Liver (tissue), 9 donors: Measurements from ENCODE around the gene DIP2A. TPM values are rescaled to one million over a fixed set of nuclear protein-coding genes. Genes with fewer than 3 reads are reported as not detected.

Experiments
- DNase-seq: peaks from one replicate; pipeline ENCODE4 v3.0.0-alpha.2; 2017; ENCODE audit warnings: low spot score
- H3K27ac ChIP-seq, 2 donors: one replicate each; pipeline ENCODE4 v1.7.0; 2013; ENCODE audit warnings: inconsistent platforms in 2 of 2, low read length in 2 of 2, control low read depth in 1 of 2, low read depth in 1 of 2, mild to moderate bottlenecking in 1 of 2
- H3K27me3 ChIP-seq, 4 donors: one replicate each; pipeline versions ENCODE4 v1.6.1 to v1.7.0; 2013; ENCODE audit warnings: low read length in 3 of 4, inconsistent platforms in 1 of 4, mild to moderate bottlenecking in 1 of 4, moderate library complexity in 1 of 4; ENCODE audit not compliant: control insufficient read depth in 4 of 4, insufficient read depth in 4 of 4
- H3K36me3 ChIP-seq, 4 donors: one replicate each; pipeline versions ENCODE4 v1.6.1 to v1.7.0; 2013; ENCODE audit warnings: low read length in 3 of 4, mild to moderate bottlenecking in 3 of 4, low read depth in 1 of 4, moderate library complexity in 1 of 4; ENCODE audit not compliant: control insufficient read depth in 4 of 4, insufficient read depth in 3 of 4
- H3K4me1 ChIP-seq, 4 donors: one replicate each; pipeline versions ENCODE4 v1.6.1 to v1.7.0; 2013; ENCODE audit warnings: low read length in 3 of 4, mild to moderate bottlenecking in 3 of 4, moderate library complexity in 1 of 4; ENCODE audit not compliant: control insufficient read depth in 4 of 4, insufficient read depth in 4 of 4
- H3K4me3 ChIP-seq, 3 donors: one replicate each; pipeline versions ENCODE4 v1.6.1 to v1.7.0; 2013; ENCODE audit warnings: low read length in 3 of 3, control low read depth in 1 of 3, low read depth in 1 of 3, mild to moderate bottlenecking in 1 of 3
- H3K9ac ChIP-seq, 2 donors: one replicate each; pipeline ENCODE4 v1.7.0; 2013; ENCODE audit warnings: low read length in 2 of 2, mild to moderate bottlenecking in 2 of 2, moderate library complexity in 2 of 2, control low read depth in 1 of 2, low read depth in 1 of 2
- H3K9me3 ChIP-seq, 4 donors: one replicate each; pipeline versions ENCODE4 v1.6.1 to v1.7.0; 2013; ENCODE audit warnings: low read length in 3 of 4; ENCODE audit not compliant: control insufficient read depth in 4 of 4
- CTCF ChIP-seq: fragments of 150-350 bp; IDR thresholded peaks from 2 replicates; pipeline ENCODE4 v1.5.1; 2017; ENCODE audit warnings: improper control_type of control experiment, low read depth, low read length; ENCODE audit not compliant: missing input control
- EGR1 ChIP-seq, 2 donors: IDR thresholded peaks; 2 replicates each; pipeline ENCODE4 v1.6.1; 2016 to 2018; ENCODE audit warnings: antibody characterized with exemption in 2 of 2, low read depth in 2 of 2
- FOXA1 ChIP-seq: IDR thresholded peaks from 2 replicates; pipeline ENCODE4 v1.6.1; 2016; ENCODE audit warnings: antibody characterized with exemption
- FOXA2 ChIP-seq: IDR thresholded peaks from 2 replicates; pipeline ENCODE4 v1.6.1; 2016; ENCODE audit warnings: antibody characterized with exemption
- GABPA ChIP-seq, 2 donors: IDR thresholded peaks in 1 of 2; conservative IDR thresholded peaks in 1 of 2; 2 replicates each; pipeline ENCODE4 v1.6.1; 2016; ENCODE audit warnings: antibody characterized with exemption in 2 of 2, mild to moderate bottlenecking in 1 of 2, moderate library complexity in 1 of 2
- HNF4A ChIP-seq, 2 donors: conservative IDR thresholded peaks; 2 replicates each; pipeline ENCODE4 v1.6.1; 2016; ENCODE audit warnings: antibody characterized with exemption in 2 of 2, mild to moderate bottlenecking in 2 of 2
- HNF4G ChIP-seq: IDR thresholded peaks from 2 replicates; pipeline ENCODE4 v1.6.1; 2016; ENCODE audit warnings: antibody characterized with exemption
- JUND ChIP-seq, 2 donors: IDR thresholded peaks; 2 replicates each; pipeline ENCODE4 v1.6.1; 2016; ENCODE audit warnings: antibody characterized with exemption in 2 of 2
- NR2F2 ChIP-seq: IDR thresholded peaks from 2 replicates; pipeline ENCODE4 v1.6.1; 2016; ENCODE audit warnings: antibody characterized with exemption
- RAD21 ChIP-seq, 2 donors: IDR thresholded peaks; 2 replicates each; pipeline ENCODE4 v1.6.1; 2016; ENCODE audit warnings: antibody characterized with exemption in 2 of 2, mild to moderate bottlenecking in 2 of 2
- REST ChIP-seq: IDR thresholded peaks from 2 replicates; pipeline ENCODE4 v1.6.1; 2016; ENCODE audit warnings: antibody characterized with exemption, mild to moderate bottlenecking
- RXRA ChIP-seq, 2 donors: IDR thresholded peaks; 2 replicates each; pipeline ENCODE4 v1.6.1; 2017 to 2018; ENCODE audit warnings: antibody characterized with exemption in 2 of 2, mild to moderate bottlenecking in 1 of 2
- SP1 ChIP-seq: IDR thresholded peaks from 2 replicates; pipeline ENCODE4 v1.6.1; 2018; ENCODE audit warnings: antibody characterized with exemption, mild to moderate bottlenecking
- TAF1 ChIP-seq: conservative IDR thresholded peaks from 2 replicates; pipeline ENCODE4 v1.6.1; 2016; ENCODE audit warnings: antibody characterized with exemption, mild to moderate bottlenecking
- YY1 ChIP-seq: IDR thresholded peaks from 2 replicates; pipeline ENCODE4 v1.6.1; 2016; ENCODE audit warnings: antibody characterized with exemption, mild to moderate bottlenecking
- ZBTB33 ChIP-seq: IDR thresholded peaks from 2 replicates; pipeline ENCODE4 v1.6.1; 2016; ENCODE audit warnings: antibody characterized with exemption
- WGBS: extraction: QIAGEN DNeasy Blood & Tissue Kit; methylation state at CpG from one replicate; pipeline ENCODE4 v1.1.7; 2013; 5-methylcytosine and 5-hydroxymethylcytosine counted together
- polyA plus RNA-seq, 2 donors: library from polyadenylated mRNA; stranded (reverse) in 1 of 2; unstranded in 1 of 2; fragments of 200-250 nt in 1 of 2; fragments of >200 nt in 1 of 2; fragmentation: Nextera tagmentation in 1 of 2; extraction: Ambion mirVana in 1 of 2; gene quantifications; one replicate each; pipeline versions ENCODE4 v1.2.1 to v1.2.3, GENCODE V29; 2013 to 2015
- total RNA-seq, 2 donors: library from RNA; depleted of rRNA; stranded (reverse); fragments of >200 nt; gene quantifications; one replicate each; pipeline ENCODE4 v1.2.3, GENCODE V29; 2014
- TF ChIP-seq, protein P1 (sequence below): IDR thresholded peaks from 2 replicates; pipeline ENCODE4 v1.6.1; 2016; ENCODE audit warnings: antibody characterized with exemption
- TF ChIP-seq, protein P2 (sequence below): IDR thresholded peaks from 2 replicates; pipeline ENCODE4 v1.6.1; 2016; ENCODE audit warnings: antibody characterized with exemption
- donor health status: healthy.
- donor health status: healthy.
- donor health status: healthy.
- donor health status: healthy.
- donor health status: healthy.

Gene DIP2A
- total and polyA plus RNA-seq, 4 donors = 3.8 to 21.7 (median 7.5) TPM

- TF ChIP-seq EGR1 (IDR thresholded peaks at IDR 0.05; ENCODE audit: low read depth in 2 of 2) (no peak), FOXA1 (no peak), YY1 (no peak), HNF4A (conservative IDR thresholded peaks at IDR 0.05) (no peak), REST (no peak)
- TF ChIP-seq, protein P1, sequence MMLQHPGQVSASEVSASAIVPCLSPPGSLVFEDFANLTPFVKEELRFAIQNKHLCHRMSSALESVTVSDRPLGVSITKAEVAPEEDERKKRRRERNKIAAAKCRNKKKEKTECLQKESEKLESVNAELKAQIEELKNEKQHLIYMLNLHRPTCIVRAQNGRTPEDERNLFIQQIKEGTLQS = no peak
Measured at GRCh38 chr21:46555678-46556077, 97.0 kb downstream of the DIP2A start (continued).

- Histone ChIP-seq H3K36me3 (peaks cover 1 to 65% (median 18%) of the 10 kb centered on the region in 4 donors), H3K9ac (no peak overlapping the region), H3K4me3 (no peak overlapping the region), H3K9me3 (no peaks in the 10 kb centered on the region), H3K4me1 (no peaks in the 10 kb centered on the region), H3K27ac (no peak overlapping the region), H3K27me3 (no peaks in the 10 kb centered on the region)
- TF ChIP-seq FOXA2 (no peak), YY1 (no peak), HNF4G (no peak), RXRA (IDR thresholded peaks at IDR 0.05) (no peak), TAF1 (no peak), EGR1 (IDR thresholded peaks at IDR 0.05; ENCODE audit: low read depth in 2 of 2) (no peak), FOXA1 (no peak), GABPA (IDR thresholded peaks at IDR 0.05 in 1 of 2, conservative IDR thresholded peaks at IDR 0.05 in 1 of 2) (no peak), SP1 (no peak), RAD21 (IDR thresholded peaks at IDR 0.05) (no peak), JUND (IDR thresholded peaks at IDR 0.05) (no peak), NR2F2 (no peak), ZBTB33 (no peak), HNF4A (conservative IDR thresholded peaks at IDR 0.05) (no peak), CTCF (no peak), REST (no peak)
- TF ChIP-seq, protein P1 = no peak
- TF ChIP-seq, protein P2, sequence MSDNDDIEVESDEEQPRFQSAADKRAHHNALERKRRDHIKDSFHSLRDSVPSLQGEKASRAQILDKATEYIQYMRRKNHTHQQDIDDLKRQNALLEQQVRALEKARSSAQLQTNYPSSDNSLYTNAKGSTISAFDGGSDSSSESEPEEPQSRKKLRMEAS = no peak
- DNase-seq = no peak
- 98% methylated on average over 13 of the region's 13 CpGs for WGBS
Measured at GRCh38 chr21:46556802-46557201, 98.1 kb downstream of the DIP2A start.
